SK-N-SH (cell line): ENCODE data around the gene KIF5B. TPM values are rescaled to one million over a fixed set of nuclear protein-coding genes. Genes with fewer than 3 reads are reported as not detected.

Source experiments
- CTCF ChIA-PET: fragments of 300-600, 350-600 bp; formaldehyde crosslinking; extraction: SDS; loops from one replicate; lab custom pipeline; 2021; lab: Yijun Ruan, JAX
- POLR2A ChIA-PET: fragments of 350-600 bp; sonication (Branson Sonifier 250); formaldehyde crosslinking; extraction: SDS; loops from one replicate; lab custom pipeline; 2020; ENCODE audit warnings: antibody characterized with exemption, inconsistent platforms; lab: Yijun Ruan, JAX
- DNase-seq: peaks from one replicate; pipeline ENCODE4 v3.0.0; 2012
- H2AFZ ChIP-seq: fragments of 200-600 bp; sonication (generic); 2 replicates; pipeline ENCODE4 v1.8.1; 2016; ENCODE audit warnings: antibody characterized with exemption, mild to moderate bottlenecking, low read depth
- H3F3A ChIP-seq: fragments of 200-600 bp; sonication (generic); replicated peaks from 2 replicates; pipeline ENCODE3; 2016; ENCODE audit warnings: antibody characterized with exemption, mild to moderate bottlenecking; ENCODE audit not compliant: insufficient read depth
- H3K27ac ChIP-seq, 2 experiments: fragments of 200-500 bp in 1 of 2; fragments of 200-600 bp in 1 of 2; sonication (Bioruptor generic) in 1 of 2; sonication (generic), shearing (Covaris generic) in 1 of 2; 2 replicates each; pipeline versions ENCODE4 v1.5.1 to v1.6.1; 2014 to 2016; ENCODE audit warnings: low read depth in 2 of 2, inconsistent platforms in 1 of 2, low read length in 1 of 2, mild to moderate bottlenecking in 1 of 2, mixed read lengths in 1 of 2
- H3K27me3 ChIP-seq: fragments of 200-600 bp; sonication (generic), shearing (Covaris generic); 2 replicates; pipeline ENCODE4 v1.6.1; 2016; ENCODE audit warnings: mixed run types; ENCODE audit not compliant: insufficient read depth
- H3K36me3 ChIP-seq, 2 experiments: fragments of 200-500 bp in 1 of 2; fragments of 200-600 bp in 1 of 2; sonication (Bioruptor generic) in 1 of 2; sonication (generic) in 1 of 2; replicated peaks in 1 of 2; 2 replicates each; pipeline versions ENCODE3 to v1.5.1; 2014 to 2016; ENCODE audit warnings: low read length in 1 of 2, mild to moderate bottlenecking in 1 of 2; ENCODE audit not compliant: insufficient read depth in 2 of 2, control insufficient read depth in 1 of 2
- H3K4me1 ChIP-seq, 2 experiments: fragments of 200-500 bp in 1 of 2; fragments of 200-600 bp in 1 of 2; sonication (Bioruptor generic) in 1 of 2; sonication (generic), shearing (Covaris generic) in 1 of 2; 2 replicates each; pipeline versions ENCODE4 v1.5.1 to v1.6.1; 2014 to 2016; ENCODE audit warnings: low read depth in 1 of 2, low read length in 1 of 2, mixed run types in 1 of 2; ENCODE audit not compliant: insufficient read depth in 2 of 2, control insufficient read depth in 1 of 2
- H3K4me2 ChIP-seq: fragments of 200-600 bp; sonication (generic), shearing (Covaris generic); 2 replicates; pipeline ENCODE4 v1.6.1; 2017; ENCODE audit warnings: mixed run types
- H3K4me3 ChIP-seq, 2 experiments: fragments of 200-500 bp in 1 of 2; fragments of 200-600 bp in 1 of 2; sonication (Bioruptor generic) in 1 of 2; sonication (generic), shearing (Covaris generic) in 1 of 2; 2 replicates each; pipeline versions ENCODE4 v1.5.1 to v1.8.1; 2014 to 2016; ENCODE audit warnings: low read depth in 2 of 2, inconsistent platforms in 1 of 2, low read length in 1 of 2, mild to moderate bottlenecking in 1 of 2, mixed read lengths in 1 of 2, moderate library complexity in 1 of 2
- H3K79me2 ChIP-seq: fragments of 200-600 bp; sonication (generic); 2 replicates; pipeline ENCODE4 v1.8.1; 2017; ENCODE audit warnings: mild to moderate bottlenecking; ENCODE audit not compliant: insufficient read depth
- H3K9ac ChIP-seq: fragments of 200-600 bp; sonication (generic); 2 replicates; pipeline ENCODE4 v1.6.1; 2017; ENCODE audit warnings: mixed run types
- H3K9me2 ChIP-seq: fragments of 200-600 bp; sonication (generic); 2 replicates; pipeline ENCODE4 v1.6.1; 2017; ENCODE audit warnings: mixed run types
- H3K9me3 ChIP-seq: fragments of 200-600 bp; sonication (generic); 2 replicates; pipeline ENCODE4 v1.6.1; 2017; ENCODE audit warnings: mixed run types, mild to moderate bottlenecking, moderate library complexity
- H4K20me1 ChIP-seq: fragments of 200-600 bp; sonication (generic); 2 replicates; pipeline ENCODE4 v1.6.1; 2017; ENCODE audit warnings: mild to moderate bottlenecking, mixed run types; ENCODE audit not compliant: insufficient read depth
- CHD2 ChIP-seq: fragments of 150-350 bp; IDR thresholded peaks from 2 replicates; pipeline ENCODE4 v1.6.1; 2018; ENCODE audit warnings: low read length; ENCODE audit not compliant: partially characterized antibody
- CTCF ChIP-seq: fragments of 200-600 bp; sonication (generic); IDR thresholded peaks from 2 replicates; pipeline ENCODE4 v1.6.1; 2017; ENCODE audit warnings: antibody characterized with exemption, mild to moderate bottlenecking, moderate library complexity
- EZH2phosphoT487 ChIP-seq: fragments of 200-600 bp; sonication (generic); IDR thresholded peaks from 2 replicates; pipeline ENCODE4 v1.6.1; 2017; ENCODE audit warnings: low read depth, mixed run types, mild to moderate bottlenecking, antibody characterized with exemption, moderate library complexity, borderline replicate concordance
- FOSL2 ChIP-seq: IDR thresholded peaks from 2 replicates; pipeline ENCODE4 v1.4.0; 2012; ENCODE audit warnings: low read depth, mild to moderate bottlenecking, moderate library complexity, borderline replicate concordance
- MAX ChIP-seq: IDR thresholded peaks from 2 replicates; pipeline ENCODE4 v1.4.0; 2012; ENCODE audit warnings: low read depth
- NRF1 ChIP-seq: IDR thresholded peaks from 2 replicates; pipeline ENCODE4 v1.6.1; 2012; ENCODE audit warnings: low read depth, mild to moderate bottlenecking, low read length
- RFX5 ChIP-seq: IDR thresholded peaks from 2 replicates; pipeline ENCODE4 v1.6.1; 2012; ENCODE audit warnings: mild to moderate bottlenecking, improper control_type of control experiment, low read length
- SMC3 ChIP-seq: IDR thresholded peaks from 2 replicates; pipeline ENCODE4 v1.6.1; 2012; ENCODE audit warnings: low read depth, low read length, improper control_type of control experiment
- TAF1 ChIP-seq: IDR thresholded peaks from 2 replicates; pipeline ENCODE4 v1.6.1; 2012; ENCODE audit warnings: low read depth, mild to moderate bottlenecking, low read length, moderate library complexity, borderline replicate concordance
- TCF12 ChIP-seq: IDR thresholded peaks from 2 replicates; pipeline ENCODE4 v1.4.0; 2012
- TEAD4 ChIP-seq: IDR thresholded peaks from 2 replicates; pipeline ENCODE4 v1.4.0; 2012; ENCODE audit warnings: mild to moderate bottlenecking, borderline replicate concordance; ENCODE audit not compliant: insufficient read depth
- USF1 ChIP-seq: IDR thresholded peaks from 2 replicates; pipeline ENCODE4 v1.4.0; 2012; ENCODE audit warnings: low read depth, borderline replicate concordance
- USF2 ChIP-seq: fragments of 150-350 bp; IDR thresholded peaks from 2 replicates; pipeline ENCODE4 v1.6.1; 2017; ENCODE audit warnings: antibody characterized with exemption, low read length, low read depth, borderline replicate concordance
- WGBS: methylation state at CpG from one replicate; pipeline ENCODE4 v1.1.6; 2017; ENCODE audit warnings: low lambda C conversion rate; 5-methylcytosine and 5-hydroxymethylcytosine counted together
- polyA plus RNA-seq, 3 experiments: library from polyadenylated mRNA; depleted of rRNA; stranded (reverse); fragments of >200 nt; gene quantifications; 2 replicates each; pipeline ENCODE4 v1.2.3, GENCODE V29; 2012

Gene KIF5B
- polyA plus RNA-seq, 1 of the 3 experiments (the other 2 are of a cell fraction): 15.7 TPM

- no peaks in the 10 kb centered on the region for H3K36me3 ChIP-seq
- ChIA-PET POLR2A (no interaction called here), CTCF (no interaction called here)
- H3K27ac ChIP-seq: no peak overlapping the region
- H3K4me3 ChIP-seq: no peak overlapping the region
- no peaks in the 10 kb centered on the region for H3K27me3 ChIP-seq
- DNase-seq: no peak
- H3F3A ChIP-seq: no peaks in the 10 kb centered on the region
- no peaks in the 10 kb centered on the region for H3K9me2 ChIP-seq
- no peak for TF ChIP-seq FOSL2
- no peak for TF ChIP-seq CHD2
- no peak for TF ChIP-seq EZH2phosphoT487
- no peak for TF ChIP-seq TCF12
- no peaks in the 10 kb centered on the region for H4K20me1 ChIP-seq
- no peaks in the 10 kb centered on the region for H3K79me2 ChIP-seq
- 90% methylated on average over 6 of the region's 6 CpGs for WGBS
- no peak overlapping the region for H3K4me2 ChIP-seq
- H3K9me3 ChIP-seq: no peaks in the 10 kb centered on the region
- peaks cover 0 to 13% of the 10 kb centered on the region in 2 experiments; a peak in 1 of 4 replicates for H3K4me1 ChIP-seq
- H2AFZ ChIP-seq: no peak overlapping the region
- H3K9ac ChIP-seq: no peak overlapping the region
Observed at GRCh38 chr10:31975157-31975765, 81.0 kb downstream of the KIF5B start.

- no peaks in the 10 kb centered on the region for H4K20me1 ChIP-seq
- no peaks in the 10 kb centered on the region for H3K36me3 ChIP-seq
- H3K27ac ChIP-seq: no peak overlapping the region
- no peak for TF ChIP-seq EZH2phosphoT487
- peak; percentile 43; the same call in 1 of the 2 replicates for TF ChIP-seq FOSL2
- ChIA-PET POLR2A (no interaction called here), CTCF (interaction anchor here (1.7 kb wide), 1 partner anchor 9 kb away, joined by 6 read pairs; no protein-coding TSS in a partner anchor)
- no peaks in the 10 kb centered on the region for H3K79me2 ChIP-seq
- no peak overlapping the region for H3K4me3 ChIP-seq
- 62% methylated on average over 4 of the region's 4 CpGs for WGBS
- H3K27me3 ChIP-seq: no peaks in the 10 kb centered on the region
- no peaks in the 10 kb centered on the region for H3K9me3 ChIP-seq
- no peaks in the 10 kb centered on the region for H3F3A ChIP-seq
- DNase-seq: no peak
- H3K4me2 ChIP-seq: no peak overlapping the region
- H3K9ac ChIP-seq: no peak overlapping the region
- H3K4me1 ChIP-seq: peaks cover 0 to 13% of the 10 kb centered on the region in 2 experiments; a peak in 1 of 4 replicates
- H3K9me2 ChIP-seq: no peaks in the 10 kb centered on the region
- H2AFZ ChIP-seq: no peak overlapping the region
Observed at GRCh38 chr10:31974434-31975124, 81.6 kb downstream of the KIF5B start.

GRCh38 chr10:31972519-31973041 is 83.6 kb downstream of the KIF5B start:
- Histone ChIP-seq H3K4me3 (no peak overlapping the region), H3K4me2 (no peak overlapping the region), H3K27me3 (no peaks in the 10 kb centered on the region), H3K27ac (no peak overlapping the region), H3K9me3 (no peaks in the 10 kb centered on the region), H3F3A (no peaks in the 10 kb centered on the region), H3K9me2 (no peaks in the 10 kb centered on the region), H3K36me3 (no peaks in the 10 kb centered on the region), H4K20me1 (no peaks in the 10 kb centered on the region), H3K4me1 (peaks cover 0 to 6% of the 10 kb centered on the region in 2 experiments; a peak in 1 of 4 replicates), H2AFZ (no peak overlapping the region), H3K9ac (no peak overlapping the region), H3K79me2 (no peaks in the 10 kb centered on the region)
- ChIA-PET POLR2A (no interaction called here), CTCF (interaction anchor here (1.7 kb wide), 1 partner anchor 11 kb away, joined by 6 read pairs; no protein-coding TSS in a partner anchor)
- DNase-seq: no peak
- WGBS: 98% methylated on average over 9 of the region's 9 CpGs
- no peak for TF ChIP-seq TCF12
- no peak for TF ChIP-seq CTCF
- no peak for TF ChIP-seq RFX5
- no peak for TF ChIP-seq TEAD4
- TF ChIP-seq SMC3: no peak
- no peak for TF ChIP-seq USF2
- no peak for TF ChIP-seq USF1
- no peak for TF ChIP-seq MAX
- TF ChIP-seq NRF1: no peak
- TF ChIP-seq TAF1: no peak
